Karpas-422 (cell line): Measurements from ENCODE around the gene GNG4. TPM values are rescaled to one million over a fixed set of nuclear protein-coding genes. Genes with fewer than 3 reads are reported as not detected.
"Not testable (repeated sequence)": the region's sequence is repeated elsewhere in the genome, so short reads cannot be mapped to it uniquely, and the experiment has no call there.

ENCODE experiments used
- DNase-seq: peaks from one replicate; pipeline ENCODE4 v3.0.0-alpha.2; 2015
- H2AFZ ChIP-seq: fragments of 200-600 bp; sonication (generic); 2 replicates; pipeline ENCODE4 v1.6.1; 2014; ENCODE audit warnings: antibody characterized with exemption, low read length, mixed read lengths
- H3K27ac ChIP-seq: fragments of 200-600 bp; sonication (generic); 2 replicates; pipeline ENCODE4 v1.5.1; 2014; ENCODE audit warnings: mild to moderate bottlenecking, low read length, moderate library complexity
- H3K27me3 ChIP-seq: fragments of 200-600 bp; sonication (generic); 2 replicates; pipeline ENCODE4 v1.6.1; 2014; ENCODE audit warnings: low read length, mixed read lengths
- H3K36me3 ChIP-seq: fragments of 200-600 bp; sonication (generic); 2 replicates; pipeline ENCODE4 v1.6.1; 2014; ENCODE audit warnings: low read length, mixed read lengths; ENCODE audit not compliant: insufficient read depth
- H3K4me1 ChIP-seq: fragments of 200-600 bp; sonication (generic); 2 replicates; pipeline ENCODE4 v1.6.1; 2014; ENCODE audit warnings: mild to moderate bottlenecking, low read length, mixed read lengths
- H3K4me2 ChIP-seq: fragments of 200-600 bp; sonication (generic); 2 replicates; pipeline ENCODE4 v1.6.1; 2014; ENCODE audit warnings: low read length, low read depth, mild to moderate bottlenecking; ENCODE audit not compliant: poor library complexity, severe bottlenecking
- H3K4me3 ChIP-seq: fragments of 200-600 bp; sonication (generic); 2 replicates; pipeline ENCODE4 v1.5.1; 2014; ENCODE audit warnings: mild to moderate bottlenecking, antibody characterized with exemption, low read length, mixed read lengths
- H3K79me2 ChIP-seq: fragments of 200-600 bp; sonication (generic); 2 replicates; pipeline ENCODE4 v1.6.1; 2014; ENCODE audit warnings: mild to moderate bottlenecking, low read length, mixed read lengths
- H3K9ac ChIP-seq: fragments of 200-600 bp; sonication (generic); 2 replicates; pipeline ENCODE4 v1.6.0; 2014; ENCODE audit warnings: low read length
- H3K9me2 ChIP-seq: fragments of 200-600 bp; sonication (generic), shearing (Covaris generic); replicated peaks from 2 replicates; pipeline ENCODE4 v1.6.0; 2014; ENCODE audit warnings: mild to moderate bottlenecking, low read length, moderate library complexity; ENCODE audit not compliant: insufficient read depth
- H3K9me3 ChIP-seq: fragments of 300-700, 200-600 bp; sonication (generic); 2 replicates; pipeline ENCODE4 v1.6.1; 2014; ENCODE audit warnings: low read length, mixed read lengths
- H4K20me1 ChIP-seq: fragments of 200-600 bp; sonication (generic); 2 replicates; pipeline ENCODE4 v1.6.1; 2014; ENCODE audit warnings: mild to moderate bottlenecking, antibody characterized with exemption, low read length, low read depth; ENCODE audit not compliant: insufficient read depth
- total RNA-seq: library from RNA; depleted of rRNA; stranded (reverse); fragments of >200 nt; shearing (Covaris generic); gene quantifications from 2 replicates; pipeline ENCODE4 v1.2.3, GENCODE V29; 2014; ENCODE audit warnings: low replicate concordance

Gene GNG4
- total RNA-seq, 1 experiment from 2014 or later: not detected

- not testable (repeated sequence) for H2AFZ ChIP-seq, H3K9me3 ChIP-seq, H3K27me3 ChIP-seq, H3K4me1 ChIP-seq, H3K27ac ChIP-seq, H3K4me2 ChIP-seq, H3K9ac ChIP-seq, H3K36me3 ChIP-seq, DNase-seq, H3K4me3 ChIP-seq, H3K9me2 ChIP-seq, H4K20me1 ChIP-seq, H3K79me2 ChIP-seq
Observed at GRCh38 chr1:235594281-235594895, 55.2 kb downstream of the GNG4 start.

- Histone ChIP-seq H3K27me3 (no peaks in the 10 kb centered on the region), H3K36me3 (no peaks in the 10 kb centered on the region), H4K20me1 (no peaks in the 10 kb centered on the region), H3K9me3 (no peaks in the 10 kb centered on the region), H3K9ac (no peak overlapping the region), H3K4me2 (no peak overlapping the region), H3K79me2 (no peaks in the 10 kb centered on the region), H3K4me3 (no peak overlapping the region), H3K9me2 (no peaks in the 10 kb centered on the region), H2AFZ (no peak overlapping the region), H3K27ac (no peak overlapping the region), H3K4me1 (no peaks in the 10 kb centered on the region)
- no peak for DNase-seq
Observed at GRCh38 chr1:235588916-235589515, 60.6 kb downstream of the GNG4 start.

GRCh38 chr1:235588156-235588555 lies 61.4 kb downstream of the GNG4 start:
- H3K4me2 ChIP-seq: no peak overlapping the region
- no peak overlapping the region for H3K27ac ChIP-seq
- H3K4me1 ChIP-seq: no peaks in the 10 kb centered on the region
- no peak overlapping the region for H3K4me3 ChIP-seq
- no peaks in the 10 kb centered on the region for H3K79me2 ChIP-seq
- no peak for DNase-seq
- H3K9ac ChIP-seq: no peak overlapping the region
- no peaks in the 10 kb centered on the region for H3K9me2 ChIP-seq
- no peaks in the 10 kb centered on the region for H3K27me3 ChIP-seq
- no peaks in the 10 kb centered on the region for H3K9me3 ChIP-seq
- H3K36me3 ChIP-seq: no peaks in the 10 kb centered on the region
- no peak overlapping the region for H2AFZ ChIP-seq
- H4K20me1 ChIP-seq: no peaks in the 10 kb centered on the region

- Histone ChIP-seq H3K9me3 (no peaks in the 10 kb centered on the region), H2AFZ (no peak overlapping the region), H3K79me2 (no peaks in the 10 kb centered on the region), H3K27me3 (no peaks in the 10 kb centered on the region), H3K4me3 (no peak overlapping the region), H3K27ac (no peak overlapping the region), H3K9me2 (no peaks in the 10 kb centered on the region), H3K4me2 (no peak overlapping the region), H3K36me3 (no peaks in the 10 kb centered on the region), H3K4me1 (no peaks in the 10 kb centered on the region), H3K9ac (no peak overlapping the region), H4K20me1 (no peaks in the 10 kb centered on the region)
- no peak for DNase-seq
Observed at GRCh38 chr1:235586992-235587391, 62.6 kb downstream of the GNG4 start.

- Histone ChIP-seq H3K79me2 (no peaks in the 10 kb centered on the region), H3K9me3 (no peaks in the 10 kb centered on the region), H3K4me3 (no peak overlapping the region), H3K4me1 (no peaks in the 10 kb centered on the region), H3K27me3 (no peaks in the 10 kb centered on the region), H3K9me2 (no peaks in the 10 kb centered on the region), H2AFZ (no peak overlapping the region), H4K20me1 (no peaks in the 10 kb centered on the region), H3K27ac (no peak overlapping the region), H3K4me2 (no peak overlapping the region), H3K9ac (no peak overlapping the region), H3K36me3 (no peaks in the 10 kb centered on the region)
- DNase-seq: no peak
Observed at GRCh38 chr1:235586413-235586812, 63.2 kb downstream of the GNG4 start.

GRCh38 chr1:235584973-235585372 lies 64.6 kb downstream of the GNG4 start:
- H3K4me2 ChIP-seq: no peak overlapping the region
- no peak overlapping the region for H2AFZ ChIP-seq
- no peaks in the 10 kb centered on the region for H4K20me1 ChIP-seq
- H3K4me3 ChIP-seq: no peak overlapping the region
- no peaks in the 10 kb centered on the region for H3K79me2 ChIP-seq
- no peaks in the 10 kb centered on the region for H3K4me1 ChIP-seq
- no peaks in the 10 kb centered on the region for H3K36me3 ChIP-seq
- DNase-seq: no peak
- H3K9ac ChIP-seq: no peak overlapping the region
- no peaks in the 10 kb centered on the region for H3K9me3 ChIP-seq
- no peak overlapping the region for H3K27ac ChIP-seq
- no peaks in the 10 kb centered on the region for H3K27me3 ChIP-seq
- H3K9me2 ChIP-seq: no peaks in the 10 kb centered on the region

GRCh38 chr1:235583511-235584001 lies 66.0 kb downstream of the GNG4 start:
- H3K4me1 ChIP-seq: no peaks in the 10 kb centered on the region
- no peak for DNase-seq
- H3K9me3 ChIP-seq: no peaks in the 10 kb centered on the region
- H3K9me2 ChIP-seq: no peaks in the 10 kb centered on the region
- no peaks in the 10 kb centered on the region for H3K27me3 ChIP-seq
- H3K36me3 ChIP-seq: no peaks in the 10 kb centered on the region
- H3K27ac ChIP-seq: no peak overlapping the region
- H3K4me2 ChIP-seq: no peak overlapping the region
- no peak overlapping the region for H3K9ac ChIP-seq
- H2AFZ ChIP-seq: no peak overlapping the region
- H3K4me3 ChIP-seq: no peak overlapping the region
- no peaks in the 10 kb centered on the region for H3K79me2 ChIP-seq
- no peaks in the 10 kb centered on the region for H4K20me1 ChIP-seq

GRCh38 chr1:235582130-235582529 lies 67.5 kb downstream of the GNG4 start:
- no peak for DNase-seq
- H3K27me3 ChIP-seq: no peaks in the 10 kb centered on the region
- no peak overlapping the region for H3K9ac ChIP-seq
- H3K9me2 ChIP-seq: no peaks in the 10 kb centered on the region
- H3K4me2 ChIP-seq: no peak overlapping the region
- no peaks in the 10 kb centered on the region for H4K20me1 ChIP-seq
- no peaks in the 10 kb centered on the region for H3K79me2 ChIP-seq
- H3K4me3 ChIP-seq: no peak overlapping the region
- no peak overlapping the region for H2AFZ ChIP-seq
- no peaks in the 10 kb centered on the region for H3K9me3 ChIP-seq
- H3K4me1 ChIP-seq: no peaks in the 10 kb centered on the region
- no peak overlapping the region for H3K27ac ChIP-seq
- no peaks in the 10 kb centered on the region for H3K36me3 ChIP-seq
